NCI-H146 treated with DMSO at 0.1 percent for 48 hours (cell line): ENCODE measurements around the gene TRUB2.

Experiments
- DNase-seq: peaks from one replicate; lab custom pipeline; 2025; ENCODE audit not compliant: unreplicated experiment; lab: John Stamatoyannopoulos, UW

The TRUB2 gene, protein sequence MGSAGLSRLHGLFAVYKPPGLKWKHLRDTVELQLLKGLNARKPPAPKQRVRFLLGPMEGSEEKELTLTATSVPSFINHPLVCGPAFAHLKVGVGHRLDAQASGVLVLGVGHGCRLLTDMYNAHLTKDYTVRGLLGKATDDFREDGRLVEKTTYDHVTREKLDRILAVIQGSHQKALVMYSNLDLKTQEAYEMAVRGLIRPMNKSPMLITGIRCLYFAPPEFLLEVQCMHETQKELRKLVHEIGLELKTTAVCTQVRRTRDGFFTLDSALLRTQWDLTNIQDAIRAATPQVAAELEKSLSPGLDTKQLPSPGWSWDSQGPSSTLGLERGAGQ

DNA sequence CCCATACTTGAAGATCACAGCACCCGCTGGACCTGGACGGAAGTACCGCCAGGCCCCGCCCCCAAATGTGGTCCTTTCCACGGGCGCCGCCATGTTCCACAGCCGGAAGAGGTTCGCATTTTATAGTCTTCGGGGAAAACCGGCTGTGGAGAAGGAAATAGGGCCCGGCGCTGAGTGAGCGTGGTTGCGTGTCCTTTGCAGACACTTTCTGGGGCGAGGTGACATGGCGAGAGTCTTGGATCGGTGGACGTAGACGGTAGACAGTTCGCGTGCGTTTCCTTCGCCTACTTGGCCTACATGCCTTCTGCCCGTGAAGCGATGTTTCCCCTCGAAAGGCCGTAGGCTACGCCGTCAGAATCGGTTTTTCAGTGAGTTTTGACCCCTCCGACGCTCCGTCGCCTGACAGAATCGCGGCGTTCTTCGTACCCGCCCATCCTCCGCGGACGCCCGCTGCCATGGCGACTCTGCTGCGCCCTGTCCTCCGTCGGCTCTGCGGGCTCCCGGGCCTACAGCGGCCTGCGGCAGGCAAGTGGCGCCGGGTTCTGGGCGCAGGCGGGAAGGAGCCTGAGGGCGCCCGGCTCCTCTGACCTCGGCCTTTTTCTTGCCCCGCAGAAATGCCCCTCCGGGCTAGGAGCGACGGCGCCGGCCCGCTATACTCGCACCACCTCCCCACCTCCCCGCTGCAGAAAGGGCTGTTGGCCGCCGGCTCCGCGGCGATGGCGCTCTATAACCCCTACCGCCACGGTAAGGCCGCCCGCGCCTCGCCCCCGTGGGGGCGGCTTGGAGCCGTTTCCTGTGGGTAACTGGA is at the start of gene TRUB2, which contains the start of gene COQ4:
TRUB2 (minus strand) TSS at position 44 of the 808 bp plus-strand sequence; CDS start at position 5, 39 bp downstream.
COQ4 (plus strand) TSS at position 436 of the 808 bp plus-strand sequence; CDS start at position 456, 20 bp downstream.
- DNase-seq = peak; percentile 79

DNA sequence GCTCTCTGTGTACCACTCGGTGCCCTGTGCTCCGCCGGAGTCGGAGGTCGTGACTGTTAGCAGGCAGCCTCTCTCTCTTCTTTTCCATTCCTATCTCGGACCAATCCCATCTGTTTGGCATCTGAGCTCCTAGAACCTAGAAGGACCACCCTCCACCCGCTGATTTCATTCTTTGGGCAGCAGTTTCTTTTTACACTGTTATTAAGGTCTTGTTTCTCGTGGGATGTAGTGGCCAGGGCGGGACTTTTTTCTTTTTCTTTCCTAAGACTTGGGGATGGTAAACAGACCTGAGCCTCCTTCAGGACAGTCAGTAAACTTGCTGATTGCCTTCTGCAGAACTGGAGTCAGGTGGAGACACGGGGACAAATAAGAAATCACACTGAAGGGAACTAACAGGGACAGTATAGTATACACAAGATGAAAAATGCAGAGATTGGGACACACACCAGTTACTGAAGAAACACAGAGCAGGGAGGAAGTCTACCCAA is 49.4 kb upstream of the TRUB2 start:
- no peak for DNase-seq

DNA sequence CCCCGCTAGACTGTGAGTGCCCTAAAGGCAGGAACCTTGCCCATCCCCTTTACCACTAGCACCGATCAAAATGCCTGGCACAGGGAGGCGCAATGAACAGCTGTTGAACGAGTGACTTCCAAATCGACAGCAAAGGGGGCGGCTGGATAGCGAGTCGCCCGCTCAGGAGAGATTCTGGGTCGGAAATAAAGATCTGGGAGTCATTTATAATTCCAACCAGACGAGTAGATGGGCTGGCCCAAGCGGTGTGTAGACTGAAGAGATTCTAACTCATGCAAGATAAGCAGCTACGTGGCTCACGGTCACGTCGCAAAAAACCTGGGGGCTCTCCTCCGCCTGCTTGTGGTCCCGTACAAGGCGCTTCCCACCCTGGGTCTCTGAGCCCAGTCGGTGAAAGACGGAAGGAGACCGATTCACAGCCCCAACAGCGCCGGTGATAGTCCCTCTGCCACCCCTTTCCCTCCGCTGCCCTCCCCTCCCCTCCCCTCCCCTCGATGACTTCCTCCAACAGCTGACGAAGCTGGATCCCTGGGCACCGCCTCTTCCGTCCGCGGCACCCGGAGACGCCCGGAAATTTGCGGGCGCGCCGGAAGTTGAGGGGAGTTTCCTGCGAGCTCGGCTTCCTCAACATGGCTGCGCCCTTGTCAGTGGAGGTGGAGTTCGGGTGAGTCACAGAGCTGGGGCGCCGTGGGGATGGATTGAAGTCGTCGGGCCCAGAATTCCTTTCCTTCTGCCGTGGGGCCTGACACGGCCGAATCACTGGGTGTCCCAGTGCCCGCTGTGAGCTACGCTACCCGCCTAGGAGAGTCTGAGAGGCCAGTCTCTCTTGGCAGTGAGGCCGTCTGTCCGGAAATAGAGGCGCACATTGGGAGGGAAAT is 48.7 kb upstream of the TRUB2 start, which contains the start of gene URM1:
URM1 (plus strand) TSS at position 623 of the 878 bp plus-strand sequence; CDS start at position 630, 7 bp downstream.
- peak; percentile 74 for DNase-seq

DNA sequence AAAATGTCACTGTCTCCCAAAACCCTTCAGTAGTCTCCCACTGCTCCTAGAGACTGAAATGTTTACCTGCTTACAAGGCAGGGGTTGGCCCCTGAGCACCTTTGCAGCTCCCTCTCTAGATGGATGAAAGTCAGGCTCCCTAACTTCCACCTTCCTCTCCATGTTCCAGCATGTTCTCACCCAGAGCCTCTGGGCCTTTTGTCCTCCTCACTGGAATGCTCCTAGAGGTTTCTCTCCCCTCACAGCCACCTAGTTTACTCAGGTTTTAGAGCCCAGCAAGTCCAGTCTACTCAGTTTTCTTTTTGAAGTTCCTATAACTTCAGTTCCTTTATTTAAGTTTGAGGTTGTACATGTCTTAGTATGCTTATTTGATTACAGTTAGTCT is 48.1 kb upstream of the TRUB2 start:
- DNase-seq = no peak

DNA sequence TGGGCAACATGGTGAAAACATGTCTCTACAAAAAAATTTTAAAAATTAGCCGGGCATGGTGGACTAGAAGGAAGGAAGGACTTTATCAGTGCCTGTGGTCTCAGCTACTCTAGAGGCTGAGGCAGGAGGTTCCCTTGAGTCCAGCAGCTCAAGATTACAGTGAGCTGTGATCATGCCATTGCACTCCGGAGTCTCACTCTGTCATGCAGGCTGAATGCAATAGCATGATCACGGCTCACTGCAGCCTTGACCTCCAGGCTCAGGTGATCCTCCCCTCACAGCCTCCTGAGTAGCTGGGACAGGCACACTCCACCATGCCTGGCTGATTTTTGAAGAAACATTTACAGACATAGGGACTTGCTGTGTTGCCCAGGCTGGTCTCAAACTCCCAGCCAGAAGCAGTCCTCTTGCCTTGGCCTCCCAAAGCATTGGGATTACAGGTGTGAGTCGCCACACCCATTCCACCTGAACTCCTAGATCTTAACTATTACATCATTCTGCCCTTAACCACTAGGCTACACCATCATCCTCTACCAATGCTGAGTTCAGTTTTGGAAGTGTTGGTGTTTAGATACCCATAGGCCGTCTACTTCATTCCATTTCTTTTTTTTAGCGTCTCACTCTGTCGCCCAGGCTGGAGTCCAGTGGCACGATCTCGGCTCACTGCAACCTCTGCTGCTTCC is 46.9 kb upstream of the TRUB2 start:
- no peak for DNase-seq

DNA sequence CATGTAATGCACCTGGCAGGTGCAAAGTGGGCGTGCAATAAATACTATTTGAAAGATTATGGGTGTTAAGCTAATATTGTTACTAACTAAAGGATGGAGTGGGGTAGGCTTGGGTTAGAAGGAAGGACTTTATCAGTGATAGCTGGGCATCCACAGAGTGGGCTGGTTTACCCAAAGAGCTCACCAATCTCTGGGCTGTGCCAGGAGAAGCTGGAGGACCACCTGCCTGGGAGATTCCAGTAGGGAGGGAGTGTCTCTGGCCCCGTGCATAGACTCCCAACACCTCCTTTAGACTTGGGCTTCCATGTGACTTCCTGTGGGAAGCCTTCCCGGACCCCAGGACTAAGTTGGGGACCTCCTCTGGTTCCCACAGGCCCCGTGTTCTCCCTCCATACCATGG is 43.3 kb upstream of the TRUB2 start:
- no peak for DNase-seq

DNA sequence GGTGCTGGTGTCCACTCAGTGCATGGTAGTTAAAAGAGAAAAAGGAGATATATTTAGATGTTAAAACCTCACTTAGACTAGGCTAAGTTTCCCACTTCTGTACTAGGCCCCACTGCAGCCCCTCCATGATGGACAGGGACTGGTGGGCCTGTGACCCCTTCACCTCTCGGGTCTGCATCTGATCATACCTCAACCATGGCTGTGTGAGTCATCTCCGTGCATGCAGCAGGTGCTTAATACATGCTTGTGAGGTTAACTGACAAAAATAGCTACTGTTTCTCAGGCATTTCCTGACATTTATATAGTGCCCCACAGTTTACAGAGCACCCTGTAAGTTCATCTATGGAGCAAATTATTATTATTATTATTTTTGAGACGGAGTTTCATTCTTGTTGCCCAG is 40.5 kb upstream of the TRUB2 start:
- no peak for DNase-seq

DNA sequence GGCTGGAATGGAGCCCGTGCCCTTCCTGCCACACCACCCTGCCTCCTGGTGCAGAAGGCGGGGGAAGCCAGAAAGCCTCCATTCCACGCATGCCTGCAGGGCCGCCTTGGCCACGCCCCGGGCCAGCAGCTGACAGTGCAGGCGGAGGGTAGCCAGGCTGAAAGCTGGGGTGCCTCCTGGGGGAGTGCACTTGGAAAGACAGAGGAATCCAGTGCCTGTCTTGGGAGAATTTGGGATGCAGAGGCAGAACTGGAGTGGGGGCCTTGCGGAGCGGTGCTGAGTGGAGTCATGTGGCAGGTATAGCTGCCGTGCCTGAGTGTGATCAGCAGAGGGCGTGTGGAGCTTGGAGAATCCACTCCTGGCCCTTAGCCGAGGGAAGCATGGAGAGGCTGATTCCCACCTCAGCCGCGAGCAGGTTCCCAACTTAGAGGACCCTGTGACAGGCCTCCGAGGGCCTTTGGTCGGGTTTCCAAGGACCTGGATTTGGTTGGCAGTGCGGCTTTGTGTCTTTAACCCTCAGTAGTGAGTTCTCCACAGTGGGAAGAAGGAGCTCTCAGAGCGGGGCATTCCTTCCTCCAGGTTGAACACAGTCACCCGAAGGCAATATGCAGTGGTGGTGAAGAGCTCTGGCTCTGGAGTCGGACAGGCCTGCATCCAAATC is 39.9 kb upstream of the TRUB2 start:
- DNase-seq = peak; percentile 47

DNA sequence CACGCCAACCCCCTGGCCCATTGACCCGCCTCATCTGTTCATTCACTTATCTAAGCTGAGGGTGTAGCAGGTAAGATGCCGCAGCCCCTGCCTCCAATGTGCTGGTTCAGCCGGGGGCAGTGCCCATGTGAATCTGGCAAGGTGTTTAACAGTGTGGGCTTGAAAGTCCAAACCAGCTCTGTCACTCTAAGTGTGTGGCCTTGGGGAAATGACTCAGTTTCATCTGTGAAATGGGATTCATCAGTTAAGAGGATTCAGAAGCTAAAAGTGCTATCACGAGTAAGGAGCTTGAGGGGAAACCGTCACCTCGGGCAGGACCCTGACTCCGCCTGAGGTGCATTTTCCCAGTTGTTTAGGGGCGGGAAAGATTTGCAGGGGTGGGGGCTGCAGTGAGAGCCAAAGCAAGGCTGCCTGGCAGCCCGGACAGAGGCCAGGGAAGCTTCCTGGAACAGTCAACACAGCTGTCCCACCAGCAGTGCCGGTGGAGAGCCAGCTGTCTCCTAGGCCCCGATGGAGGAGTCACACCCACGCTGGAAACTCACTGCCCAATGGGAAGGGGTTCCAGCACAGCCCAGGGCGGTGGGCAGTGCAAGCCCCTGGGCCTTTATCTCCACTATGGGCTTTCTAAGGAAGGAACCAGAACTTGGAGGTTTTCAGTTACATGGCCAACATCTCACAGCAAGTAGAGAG is 39.2 kb upstream of the TRUB2 start:
- no peak for DNase-seq

DNA sequence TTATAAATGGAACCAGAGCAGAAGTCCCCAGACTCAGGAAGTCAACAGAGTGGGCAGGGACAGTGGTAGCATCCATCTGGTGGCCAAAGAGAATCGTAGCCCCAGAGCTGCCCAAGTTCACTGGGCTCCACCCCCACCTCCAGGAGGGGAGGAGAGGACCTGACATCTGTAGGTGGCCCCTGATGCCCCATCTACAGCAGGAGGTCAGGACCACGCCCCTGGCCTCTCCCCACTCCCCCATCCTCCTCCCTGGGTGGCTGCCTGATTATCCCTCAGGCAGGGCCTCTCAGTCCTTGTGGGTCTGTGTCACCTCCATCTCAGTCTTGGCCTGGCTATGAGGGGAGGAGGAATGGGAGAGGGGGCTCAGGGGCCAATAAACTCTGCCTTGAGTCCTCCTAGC is 38.6 kb upstream of the TRUB2 start:
- DNase-seq = no peak

DNA sequence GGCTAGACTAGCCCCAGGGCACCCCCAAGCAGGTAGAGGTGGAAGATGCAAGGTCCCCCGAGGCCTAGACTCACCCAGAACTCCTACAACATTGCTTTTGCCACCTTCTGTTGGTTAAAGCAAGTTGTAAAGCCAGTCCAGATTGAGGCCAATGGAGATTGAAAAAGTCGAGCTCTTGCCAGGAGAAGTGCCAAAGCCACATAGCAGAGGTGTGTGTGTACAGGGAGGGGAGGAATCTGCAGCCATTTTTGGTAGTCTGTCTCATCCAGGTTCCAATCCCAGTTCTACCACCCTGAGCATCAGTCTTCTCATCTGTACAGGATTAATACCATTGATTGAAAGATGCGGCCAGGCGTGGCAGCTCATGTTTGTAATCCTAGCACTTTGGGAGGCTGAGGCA is 36.6 kb upstream of the TRUB2 start:
- DNase-seq = no peak

DNA sequence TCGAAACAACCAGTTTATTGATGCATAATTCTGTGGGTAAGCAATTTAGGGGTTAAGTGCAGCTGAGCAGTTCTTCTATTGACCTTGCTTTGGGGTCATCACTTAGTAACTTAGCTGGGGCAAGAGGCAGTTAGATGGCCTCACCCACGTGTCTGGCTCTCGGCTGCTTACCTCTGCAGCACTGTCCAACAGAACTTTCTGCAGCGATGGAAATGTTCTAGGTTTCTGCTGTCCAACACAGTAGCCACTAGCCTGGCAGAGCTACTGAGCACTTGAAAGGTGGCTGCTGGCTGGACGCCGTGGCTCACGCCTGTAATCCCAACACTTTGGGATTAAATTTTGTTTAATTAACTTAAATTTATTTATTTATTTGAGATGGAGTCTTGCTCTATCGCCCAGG is 35.8 kb upstream of the TRUB2 start:
- DNase-seq = no peak

DNA sequence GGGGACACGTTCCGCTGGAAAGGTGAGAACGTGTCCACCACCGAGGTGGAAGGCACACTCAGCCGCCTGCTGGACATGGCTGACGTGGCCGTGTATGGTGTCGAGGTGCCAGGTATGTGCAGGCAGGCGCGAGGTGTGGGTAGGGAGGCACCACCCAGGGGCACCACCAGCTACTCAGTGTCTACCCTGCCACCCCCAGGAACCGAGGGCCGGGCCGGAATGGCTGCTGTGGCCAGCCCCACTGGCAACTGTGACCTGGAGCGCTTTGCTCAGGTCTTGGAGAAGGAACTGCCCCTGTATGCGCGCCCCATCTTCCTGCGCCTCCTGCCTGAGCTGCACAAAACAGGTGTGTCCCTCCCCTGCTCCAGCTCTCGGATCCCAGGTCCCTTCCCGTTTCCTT is 33.2 kb upstream of the TRUB2 start:
- DNase-seq = no peak

DNA sequence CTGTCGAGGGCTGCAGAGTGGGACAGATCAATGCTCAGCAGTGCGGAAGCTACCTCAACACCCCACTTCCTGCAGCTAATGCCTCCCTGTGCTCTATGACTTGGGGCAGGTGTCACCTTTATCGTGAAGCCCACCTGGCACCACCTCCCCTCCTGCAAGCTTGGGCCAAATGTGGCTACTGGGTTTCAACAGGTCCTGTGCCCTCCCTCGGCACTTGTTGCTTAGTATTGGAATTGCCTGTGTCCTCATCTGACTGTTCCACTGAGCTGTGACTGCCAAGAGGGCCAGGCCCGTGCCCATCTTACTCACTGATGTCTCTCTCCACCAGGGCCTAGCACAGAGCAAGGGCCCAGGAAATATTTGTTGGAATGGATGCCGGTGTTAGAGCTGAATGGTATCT is 27.5 kb upstream of the TRUB2 start:
- no peak for DNase-seq

DNA sequence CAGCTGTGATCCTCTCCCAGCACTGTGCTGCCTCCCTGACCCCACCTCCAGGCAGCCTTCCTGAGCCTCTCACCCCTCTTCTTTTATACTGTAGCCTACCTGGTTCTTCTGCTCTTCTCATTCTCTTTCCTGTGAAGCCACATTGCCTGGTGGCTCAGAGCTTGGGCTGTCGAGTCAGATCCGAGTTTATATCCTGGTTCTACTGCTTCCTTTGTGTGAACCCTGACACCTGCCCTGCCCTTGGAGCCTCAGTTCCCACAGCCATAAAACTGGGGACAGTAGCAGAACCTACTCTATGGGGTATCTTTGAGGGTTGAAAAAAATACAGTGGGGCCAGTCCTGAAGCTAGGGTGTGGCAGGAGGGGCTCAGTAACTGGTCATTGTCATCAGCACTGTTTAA is 26.9 kb upstream of the TRUB2 start:
- DNase-seq = no peak

DNA sequence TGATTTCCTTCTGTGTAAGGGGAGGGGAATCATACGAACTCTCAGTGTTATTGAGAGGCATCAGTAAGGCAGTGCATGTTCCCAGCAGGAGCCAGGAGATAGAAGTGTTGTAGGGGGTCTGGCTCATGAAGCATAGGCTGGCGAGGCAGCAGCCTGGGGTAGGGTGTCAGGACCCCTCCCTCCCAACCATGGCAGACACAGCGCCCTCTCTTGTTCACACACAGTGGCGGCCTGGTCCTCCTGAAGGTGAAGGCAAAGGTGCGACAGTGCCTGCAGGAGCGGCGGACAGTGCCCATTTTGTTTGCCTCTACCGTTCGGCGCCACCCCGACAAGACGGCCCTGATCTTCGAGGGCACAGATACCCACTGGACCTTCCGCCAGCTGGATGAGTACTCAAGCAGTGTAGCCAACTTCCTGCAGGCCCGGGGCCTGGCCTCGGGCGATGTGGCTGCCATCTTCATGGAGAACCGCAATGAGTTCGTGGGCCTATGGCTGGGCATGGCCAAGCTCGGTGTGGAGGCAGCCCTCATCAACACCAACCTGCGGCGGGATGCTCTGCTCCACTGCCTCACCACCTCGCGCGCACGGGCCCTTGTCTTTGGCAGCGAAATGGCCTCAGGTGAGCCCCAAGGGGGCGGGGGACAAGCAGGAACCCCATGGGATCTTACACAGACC is 22.8 kb upstream of the TRUB2 start:
- no peak for DNase-seq

DNA sequence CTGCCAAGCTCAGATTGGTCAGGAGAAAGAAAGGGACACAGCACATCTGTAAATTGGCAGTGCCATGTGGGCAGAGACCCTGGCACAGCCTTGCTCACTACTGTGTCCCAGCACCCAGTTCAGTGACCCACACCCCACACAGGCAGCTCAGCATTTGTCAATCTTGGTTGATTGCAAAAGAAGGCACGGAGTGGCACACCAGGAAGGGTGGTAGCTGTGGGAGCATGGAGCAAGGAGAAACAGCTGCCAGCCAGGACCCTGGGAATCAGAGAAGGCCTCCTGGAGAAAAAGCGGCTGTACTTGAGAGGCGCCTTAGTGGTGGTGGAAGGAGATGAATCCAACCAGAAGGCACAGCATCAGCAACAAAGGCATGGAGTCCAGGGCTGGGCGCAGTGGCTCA is 21.6 kb upstream of the TRUB2 start:
- no peak for DNase-seq

DNA sequence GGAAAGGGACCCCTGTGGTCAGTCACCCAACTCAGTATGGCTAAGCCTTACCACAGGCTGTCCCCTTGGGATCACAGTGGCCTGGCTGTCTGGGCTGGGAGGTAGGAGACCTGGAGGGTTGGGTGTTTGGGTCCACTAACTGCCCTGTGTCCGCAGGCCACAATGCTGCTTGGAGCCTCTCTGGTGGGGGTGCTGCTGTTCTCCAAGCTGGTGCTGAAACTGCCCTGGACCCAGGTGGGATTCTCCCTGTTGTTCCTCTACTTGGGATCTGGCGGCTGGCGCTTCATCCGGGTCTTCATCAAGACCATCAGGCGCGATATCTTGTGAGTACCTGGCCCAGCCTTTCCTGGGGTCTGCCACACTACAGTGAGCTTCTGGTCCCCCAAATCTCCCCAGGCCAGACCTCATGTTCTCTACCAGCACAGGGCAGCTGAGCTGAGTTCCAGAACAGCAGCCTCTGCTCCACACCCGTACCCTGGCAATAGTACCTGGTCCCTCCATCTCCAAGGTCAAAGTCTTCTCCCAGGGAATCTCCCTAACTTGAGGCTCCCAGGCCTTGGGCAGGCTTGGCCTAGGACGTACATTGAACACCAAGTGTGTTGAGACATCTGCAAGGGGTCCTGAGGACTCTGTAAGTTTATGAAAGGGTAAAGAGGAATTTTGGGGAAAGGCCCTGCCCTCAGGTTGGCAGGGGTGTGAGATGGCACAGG is 20.9 kb upstream of the TRUB2 start:
- DNase-seq = no peak
